Measurements from ENCODE around the gene LAMB4.

LAMB4 gene

GRCh38 chr7:108144931-108145330, 14.8 kb upstream of the LAMB4 start:
- Histone ChIP-seq H3K27me3 (ENCODE audit: insufficient read depth, poor library complexity, severe bottlenecking) (no peaks in the 10 kb centered on the region), H3K4me3 (replicated peaks; ENCODE audit: insufficient read depth, low read length) (no peak overlapping the region), H3K27ac (replicated peaks) (no peak overlapping the region)
- TF ChIP-seq, protein P1, sequence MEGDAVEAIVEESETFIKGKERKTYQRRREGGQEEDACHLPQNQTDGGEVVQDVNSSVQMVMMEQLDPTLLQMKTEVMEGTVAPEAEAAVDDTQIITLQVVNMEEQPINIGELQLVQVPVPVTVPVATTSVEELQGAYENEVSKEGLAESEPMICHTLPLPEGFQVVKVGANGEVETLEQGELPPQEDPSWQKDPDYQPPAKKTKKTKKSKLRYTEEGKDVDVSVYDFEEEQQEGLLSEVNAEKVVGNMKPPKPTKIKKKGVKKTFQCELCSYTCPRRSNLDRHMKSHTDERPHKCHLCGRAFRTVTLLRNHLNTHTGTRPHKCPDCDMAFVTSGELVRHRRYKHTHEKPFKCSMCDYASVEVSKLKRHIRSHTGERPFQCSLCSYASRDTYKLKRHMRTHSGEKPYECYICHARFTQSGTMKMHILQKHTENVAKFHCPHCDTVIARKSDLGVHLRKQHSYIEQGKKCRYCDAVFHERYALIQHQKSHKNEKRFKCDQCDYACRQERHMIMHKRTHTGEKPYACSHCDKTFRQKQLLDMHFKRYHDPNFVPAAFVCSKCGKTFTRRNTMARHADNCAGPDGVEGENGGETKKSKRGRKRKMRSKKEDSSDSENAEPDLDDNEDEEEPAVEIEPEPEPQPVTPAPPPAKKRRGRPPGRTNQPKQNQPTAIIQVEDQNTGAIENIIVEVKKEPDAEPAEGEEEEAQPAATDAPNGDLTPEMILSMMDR (IDR thresholded peaks at IDR 0.05; ENCODE audit: insufficient read depth, low read length), result no peak
- TF ChIP-seq GABPA (IDR thresholded peaks at IDR 0.05; ENCODE audit: low read depth) (no peak), REST (IDR thresholded peaks at IDR 0.05; ENCODE audit: insufficient replicate concordance, low read depth) (no peak), POLR2AphosphoS5 (IDR thresholded peaks at IDR 0.05; ENCODE audit: low read depth) (no peak), SPI1 (IDR thresholded peaks at IDR 0.05; ENCODE audit: borderline replicate concordance, low read depth) (no peak)
- no peak for DNase-seq (ENCODE audit: low read depth in 1 of 2, low spot score in 1 of 2)

GRCh38 chr7:108143658-108144420, 13.7 kb upstream of the LAMB4 start:
- H3K4me3 ChIP-seq (replicated peaks; ENCODE audit: insufficient read depth, low read length), result no peak overlapping the region
- no peaks in the 10 kb centered on the region for H3K27me3 ChIP-seq (ENCODE audit: insufficient read depth, poor library complexity, severe bottlenecking)
- TF ChIP-seq SPI1 (IDR thresholded peaks at IDR 0.05; ENCODE audit: borderline replicate concordance, low read depth) (no peak), POLR2AphosphoS5 (IDR thresholded peaks at IDR 0.05; ENCODE audit: low read depth) (no peak), REST (IDR thresholded peaks at IDR 0.05; ENCODE audit: insufficient replicate concordance, low read depth) (no peak), GABPA (IDR thresholded peaks at IDR 0.05; ENCODE audit: low read depth) (no peak)
- TF ChIP-seq, protein P1 (IDR thresholded peaks at IDR 0.05; ENCODE audit: insufficient read depth, low read length), result no peak
- H3K27ac ChIP-seq (replicated peaks), result no peak overlapping the region
- DNase-seq (ENCODE audit: low read depth in 1 of 2, low spot score in 1 of 2), result no peak

DNA sequence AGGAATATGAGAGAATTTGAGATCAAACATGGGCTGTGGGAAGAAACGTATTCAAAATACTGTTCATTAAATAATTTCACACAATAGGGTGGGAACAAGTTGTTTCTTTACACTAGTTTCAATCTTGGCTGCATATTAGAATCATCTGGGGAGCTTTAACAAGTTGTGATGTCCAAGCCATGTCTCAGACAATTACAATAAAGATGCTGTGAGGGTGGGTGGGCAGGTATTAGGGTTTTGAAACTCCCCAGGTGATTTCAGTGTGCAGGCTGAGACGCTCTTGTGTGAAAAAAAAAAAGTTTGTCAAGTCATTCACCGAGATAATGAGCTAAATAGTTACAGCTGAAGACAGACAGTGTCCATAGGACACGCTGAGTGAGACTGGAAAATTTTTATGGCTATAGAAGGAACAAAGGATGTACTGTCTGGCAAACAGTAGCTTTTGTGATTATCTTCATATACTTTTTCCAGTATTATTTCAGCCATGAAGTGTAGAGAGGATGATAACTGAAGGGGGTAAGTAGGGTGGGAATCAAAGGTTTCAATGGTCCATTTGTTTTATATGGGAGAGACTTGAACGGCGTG, 12.6 kb upstream of the LAMB4 start:
- H3K27ac ChIP-seq (replicated peaks), result no peak overlapping the region
- H3K27me3 ChIP-seq (ENCODE audit: insufficient read depth, poor library complexity, severe bottlenecking), result no peaks in the 10 kb centered on the region
- no peak for DNase-seq (ENCODE audit: low read depth in 1 of 2, low spot score in 1 of 2)
- no peak overlapping the region for H3K4me3 ChIP-seq (replicated peaks; ENCODE audit: insufficient read depth, low read length)
- TF ChIP-seq POLR2AphosphoS5 (IDR thresholded peaks at IDR 0.05; ENCODE audit: low read depth) (no peak), SPI1 (IDR thresholded peaks at IDR 0.05; ENCODE audit: borderline replicate concordance, low read depth) (no peak), GABPA (IDR thresholded peaks at IDR 0.05; ENCODE audit: low read depth) (no peak), REST (IDR thresholded peaks at IDR 0.05; ENCODE audit: insufficient replicate concordance, low read depth) (no peak)
- TF ChIP-seq, protein P1 (IDR thresholded peaks at IDR 0.05; ENCODE audit: insufficient read depth, low read length), result no peak
